Right kidney (tissue), 1 donor: ENCODE results near the gene KLK8.
"Not testable (repeated sequence)": the region's sequence is repeated elsewhere in the genome, so short reads cannot be mapped to it uniquely, and the experiment has no call there.

ENCODE experiments used
- DNase-seq: peaks from one replicate; pipeline ENCODE4 v3.0.0-alpha.2; 2016

The KLK8 gene

DNA sequence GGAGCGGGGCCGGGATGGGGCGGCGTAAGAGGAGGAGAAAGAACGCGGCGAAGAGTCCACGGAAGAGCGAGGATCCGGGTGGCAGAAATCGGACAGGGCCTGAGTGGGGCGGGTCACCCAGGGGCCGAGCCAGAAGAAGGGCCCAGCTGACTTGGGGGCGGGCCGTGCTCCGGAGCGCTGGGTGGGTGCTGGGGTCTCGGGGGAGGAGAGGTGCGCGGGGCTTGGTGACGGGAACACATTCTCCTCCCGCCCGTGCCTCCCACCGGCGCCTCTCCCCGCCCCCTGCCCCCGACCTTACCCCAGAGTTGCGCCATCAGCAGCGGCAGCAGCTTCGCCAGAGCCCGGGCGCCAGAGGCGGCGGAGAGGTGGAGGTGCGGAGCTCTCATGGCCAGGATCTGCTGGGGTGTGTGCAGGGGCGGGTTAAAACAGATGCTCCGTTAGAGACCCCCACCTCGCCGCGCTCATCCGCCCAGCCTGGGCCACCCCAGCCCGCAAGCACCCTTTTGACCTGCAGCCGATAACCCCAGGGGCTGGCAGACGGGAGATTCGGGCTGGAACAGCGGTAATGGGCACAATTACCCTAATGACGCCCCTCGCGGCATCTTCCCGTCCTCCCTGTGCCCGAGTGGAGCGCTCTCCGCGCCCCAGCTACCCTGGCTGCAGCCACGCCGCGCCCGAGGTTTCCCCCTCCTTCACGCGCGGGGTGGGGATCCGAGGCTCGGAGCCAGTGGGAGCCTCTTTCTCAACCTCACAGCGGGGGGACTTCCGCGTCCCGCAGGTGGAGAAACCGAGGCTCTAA is 17.5 kb upstream of the KLK8 start:
- DNase-seq = peak; percentile 53

DNA sequence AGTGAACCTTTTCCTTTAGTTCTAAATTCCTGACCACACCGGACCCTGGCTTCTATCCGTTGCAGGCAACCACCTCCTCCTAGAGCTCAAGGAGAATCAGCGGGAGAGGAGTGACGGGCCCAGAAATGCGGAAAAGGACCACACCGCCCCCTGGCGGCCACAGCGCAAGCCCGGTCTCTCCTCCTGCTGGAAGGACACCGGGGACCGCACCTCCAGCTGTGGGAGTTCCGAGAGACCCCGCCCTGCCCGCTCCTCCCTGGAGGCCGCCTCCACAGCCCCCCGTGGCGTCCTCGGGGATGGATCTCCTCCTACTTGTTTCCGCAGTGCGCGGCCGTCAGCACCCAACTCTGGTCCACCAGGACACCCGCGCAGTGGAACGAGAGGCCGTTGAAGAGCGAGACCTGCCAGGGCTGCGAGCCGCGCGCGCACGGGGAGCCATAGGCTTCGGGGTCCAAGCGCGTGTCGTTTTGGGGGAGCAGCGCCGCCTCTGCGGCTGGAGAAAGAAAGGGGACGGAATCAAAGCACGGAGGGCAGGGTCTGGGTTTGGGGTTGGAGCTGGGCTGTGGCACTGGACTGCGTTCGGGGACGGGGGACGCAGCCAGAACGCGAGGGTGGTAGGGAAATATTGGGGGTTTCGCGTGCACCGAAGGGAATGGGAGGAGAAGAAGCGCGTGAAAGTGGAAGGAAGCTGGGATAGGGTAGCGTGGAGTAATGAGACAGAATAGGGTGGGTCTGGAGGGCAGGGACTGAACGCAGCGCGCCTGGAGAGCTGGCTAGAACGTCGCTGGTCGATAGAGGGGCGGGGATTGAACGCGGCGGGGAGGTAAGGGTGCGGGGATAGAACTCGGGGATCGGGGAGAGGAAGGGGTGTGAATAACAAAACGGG is 15.6 kb upstream of the KLK8 start:
- DNase-seq = peak; percentile 81

DNA sequence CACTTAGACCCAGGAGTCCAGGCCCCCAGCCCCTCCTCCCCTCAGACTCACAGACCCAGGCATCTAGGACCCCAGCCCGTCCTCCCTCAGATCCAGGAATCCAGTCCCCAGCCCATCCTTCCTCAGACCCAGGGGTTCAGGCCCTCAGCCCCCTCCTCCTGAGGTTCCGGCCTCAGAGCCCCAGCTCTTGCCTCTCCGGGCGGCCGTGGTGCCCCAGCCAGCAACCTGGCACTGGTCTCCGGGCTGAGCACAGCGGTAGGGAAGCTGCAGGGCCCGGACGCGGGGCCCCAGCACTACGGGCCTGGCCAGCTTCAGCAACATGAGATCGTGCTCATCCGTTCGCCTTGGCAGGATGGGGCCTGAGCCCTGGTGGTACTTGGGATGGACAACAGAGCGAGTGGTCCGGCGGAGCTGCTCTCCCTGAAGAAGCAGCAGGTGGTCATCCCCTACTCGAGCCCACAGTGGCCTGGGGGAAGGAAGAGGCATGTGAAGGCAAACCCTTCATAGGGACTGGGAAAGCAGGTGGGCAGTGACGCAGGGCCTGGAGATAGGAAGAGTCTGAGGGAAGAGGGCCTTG is 14.4 kb upstream of the KLK8 start:
- DNase-seq = no peak

DNA sequence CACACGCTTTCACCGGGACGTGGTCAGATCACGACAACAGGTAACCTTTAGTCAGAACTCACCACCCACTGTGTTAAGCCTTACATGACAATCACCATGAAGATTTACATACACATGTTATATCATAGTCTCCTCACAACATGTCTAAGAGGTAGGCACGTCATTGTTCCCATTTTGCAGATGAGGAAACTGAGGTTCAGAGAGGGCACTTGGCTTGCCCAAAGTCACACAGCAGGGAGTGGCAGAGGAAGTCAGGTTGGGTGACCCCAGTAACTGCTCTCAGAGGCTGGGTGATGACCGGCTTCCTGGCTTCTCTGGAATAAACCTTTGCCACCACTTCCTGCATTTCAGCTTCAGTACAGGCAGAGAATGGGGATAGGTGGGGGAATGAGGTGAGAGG is 12.8 kb upstream of the KLK8 start:
- no peak for DNase-seq

DNA sequence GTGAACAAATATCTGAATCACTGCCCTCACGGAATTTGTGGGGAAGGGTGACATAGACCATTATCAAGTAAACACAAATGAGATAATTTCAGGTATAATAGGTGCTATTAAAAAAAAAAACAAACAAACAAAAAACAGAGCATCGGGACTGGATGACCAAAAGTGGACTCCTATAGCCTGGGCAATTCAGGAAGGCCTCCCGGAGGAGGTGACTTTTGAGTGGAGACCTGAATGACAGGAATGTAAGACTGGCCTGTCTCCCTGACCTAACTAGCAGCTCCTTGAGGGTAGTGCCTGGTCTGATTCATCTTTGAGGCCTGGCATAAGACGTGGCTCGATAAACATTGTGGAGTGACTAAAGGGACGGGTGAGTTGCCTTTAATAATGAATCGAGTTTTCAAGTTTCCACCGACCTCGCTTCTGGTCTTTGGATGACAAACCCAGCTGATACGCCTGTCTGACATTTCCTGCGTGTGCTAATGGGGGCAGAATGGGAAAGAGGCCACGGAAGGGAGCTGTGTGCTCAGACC is 11.3 kb upstream of the KLK8 start:
- DNase-seq = no peak

DNA sequence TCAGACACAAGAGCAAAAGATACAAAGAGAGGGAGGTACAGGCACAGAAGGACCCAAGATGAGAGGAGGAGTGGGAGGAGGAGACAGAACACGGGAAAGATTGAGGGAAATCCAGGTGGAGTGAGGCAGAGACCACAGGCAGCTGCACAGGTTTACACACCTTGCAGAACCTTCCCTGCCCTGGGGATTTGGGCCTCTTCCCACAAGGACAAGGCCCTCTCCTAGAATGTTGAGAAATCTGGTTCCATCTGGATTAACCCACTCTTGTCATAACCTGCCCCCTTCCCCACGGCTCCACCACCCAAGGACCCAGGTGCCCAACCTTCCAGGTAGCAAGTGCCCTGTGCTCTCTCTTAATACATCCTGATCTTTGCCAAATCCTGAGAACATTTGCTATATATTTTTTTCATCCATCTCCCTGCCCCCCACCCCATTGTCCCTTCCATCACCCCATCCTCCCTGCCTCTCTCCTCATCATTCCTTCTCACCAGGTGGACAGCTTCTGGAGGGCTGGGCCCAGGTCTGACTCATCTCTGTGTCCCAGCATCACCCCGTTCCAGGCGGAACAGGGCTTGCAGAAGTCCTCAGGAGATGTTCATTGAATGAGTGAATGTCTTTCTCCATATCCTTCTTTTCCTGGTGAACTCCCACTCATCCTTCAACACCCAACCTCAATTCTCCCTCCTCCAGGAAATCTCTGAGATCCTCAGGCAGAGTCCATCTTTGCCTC is 8.8 kb upstream of the KLK8 start:
- DNase-seq = no peak

DNA sequence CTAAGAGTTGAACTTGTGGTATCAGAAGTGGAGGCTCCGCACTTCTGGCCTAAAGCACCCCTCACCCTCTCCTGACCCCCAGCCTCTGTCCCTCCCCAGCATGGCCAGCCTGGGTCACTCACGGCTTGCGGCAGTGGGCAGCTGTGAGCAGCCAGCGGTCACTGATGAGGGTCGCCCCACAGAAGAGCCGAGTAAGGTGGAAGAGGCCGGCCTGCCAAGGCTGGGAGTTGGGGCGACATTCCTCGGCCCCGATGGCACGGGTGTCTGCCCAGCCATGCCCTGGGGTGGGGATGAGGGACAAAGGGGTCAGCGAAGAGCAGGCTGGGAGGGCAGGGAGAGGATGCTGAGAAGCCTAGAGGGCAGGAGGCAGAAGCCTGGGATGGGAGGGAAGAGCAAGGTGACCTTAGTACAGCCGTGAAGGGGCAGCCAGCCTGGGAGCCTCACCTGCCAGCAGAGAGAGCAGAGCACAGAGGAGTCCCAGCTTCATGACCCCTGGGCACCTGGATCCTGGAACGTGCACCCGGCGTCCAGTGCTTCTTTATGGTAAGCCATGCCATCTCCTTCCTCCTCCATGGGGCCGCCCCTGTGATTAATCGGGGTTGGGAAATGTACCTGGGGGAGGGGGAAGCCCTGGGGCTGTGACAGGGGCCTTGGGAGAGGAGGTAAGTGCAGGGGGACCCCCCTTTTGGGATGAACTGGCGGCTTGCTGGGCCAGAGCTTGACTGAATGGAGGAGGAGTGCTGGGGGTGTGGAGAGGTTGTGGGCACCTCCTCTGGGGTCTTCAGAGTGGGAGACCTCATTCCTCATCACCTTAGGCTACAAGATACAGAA is 7.9 kb upstream of the KLK8 start:
- no peak for DNase-seq

DNA sequence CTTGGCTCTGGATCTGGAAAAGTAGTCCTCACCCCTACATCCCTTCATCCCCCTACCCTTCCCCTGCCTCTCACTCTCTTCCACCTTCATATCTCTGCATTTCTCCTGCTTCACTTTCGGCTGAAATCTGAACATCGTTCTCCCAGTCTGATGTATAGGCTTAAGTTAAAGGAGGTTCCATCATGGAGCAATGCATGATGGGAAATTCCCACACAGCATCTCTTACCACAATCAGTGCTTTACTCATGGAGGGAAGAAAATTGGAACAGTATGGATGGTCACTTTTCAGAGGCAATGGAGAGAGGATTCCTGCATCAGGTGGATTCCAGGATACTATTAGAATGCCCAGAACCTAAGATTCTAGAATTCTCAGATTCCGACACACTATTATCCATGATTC is 6.1 kb upstream of the KLK8 start:
- DNase-seq = no peak

DNA sequence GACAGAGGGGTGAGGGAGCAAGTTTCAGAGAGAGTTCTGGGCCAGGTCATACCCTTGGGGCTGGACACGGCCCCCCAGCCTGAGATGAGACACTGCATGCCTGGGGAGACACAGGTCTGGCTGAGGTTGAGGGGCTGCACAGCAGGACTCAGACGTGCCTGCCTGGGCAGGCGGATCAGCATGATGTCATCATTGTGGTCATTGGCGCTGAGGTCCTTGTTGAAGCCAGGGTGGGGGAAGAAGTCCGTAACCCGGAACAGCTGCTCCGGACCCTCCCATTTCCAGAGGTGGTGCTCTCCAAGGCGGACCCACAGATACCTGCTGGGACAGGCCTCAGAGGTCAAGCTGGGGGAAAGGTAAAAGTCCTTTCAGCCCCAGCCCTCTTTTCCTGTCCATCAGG is 5.0 kb upstream of the KLK8 start:
- no peak for DNase-seq

DNA sequence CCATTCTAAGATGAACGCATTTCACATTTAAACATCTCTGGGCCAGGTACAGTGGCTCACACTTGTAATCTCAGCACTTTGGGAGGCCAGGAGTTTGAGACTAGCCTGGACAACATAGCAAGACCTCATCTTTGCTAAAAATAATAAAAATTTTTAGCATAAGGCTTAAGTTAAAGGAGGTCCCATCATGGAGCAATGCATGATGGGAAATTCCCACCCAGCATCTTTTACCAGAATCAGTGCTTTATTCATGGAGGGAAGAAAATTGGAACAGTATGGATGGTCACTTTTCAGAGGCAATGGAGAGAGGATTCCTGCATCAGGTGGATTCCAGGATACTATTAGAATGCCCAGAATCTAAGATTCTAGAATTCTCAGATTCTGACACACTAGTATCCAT is 3.8 kb upstream of the KLK8 start:
- DNase-seq = no peak

DNA sequence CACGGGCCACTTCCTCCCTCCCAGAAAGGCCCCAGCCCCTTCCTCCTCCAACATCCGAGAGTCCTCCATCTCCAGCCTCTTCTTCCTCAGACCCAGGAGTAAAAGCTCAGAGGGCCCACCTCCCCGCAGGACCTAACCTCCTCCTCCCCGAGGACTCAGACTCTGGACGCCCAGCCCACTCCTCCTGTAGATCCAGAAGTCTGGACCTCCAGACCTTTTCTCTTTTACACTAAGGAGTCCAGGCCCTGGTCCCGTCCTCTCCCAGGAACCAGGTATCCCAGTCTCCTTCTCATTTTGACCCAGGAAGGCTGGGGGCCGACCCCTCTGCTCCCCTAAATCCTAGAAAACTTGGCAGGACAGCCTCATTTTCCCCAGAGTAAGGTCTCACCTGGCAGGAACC is 1.9 kb upstream of the KLK8 start:
- DNase-seq = no peak

DNA sequence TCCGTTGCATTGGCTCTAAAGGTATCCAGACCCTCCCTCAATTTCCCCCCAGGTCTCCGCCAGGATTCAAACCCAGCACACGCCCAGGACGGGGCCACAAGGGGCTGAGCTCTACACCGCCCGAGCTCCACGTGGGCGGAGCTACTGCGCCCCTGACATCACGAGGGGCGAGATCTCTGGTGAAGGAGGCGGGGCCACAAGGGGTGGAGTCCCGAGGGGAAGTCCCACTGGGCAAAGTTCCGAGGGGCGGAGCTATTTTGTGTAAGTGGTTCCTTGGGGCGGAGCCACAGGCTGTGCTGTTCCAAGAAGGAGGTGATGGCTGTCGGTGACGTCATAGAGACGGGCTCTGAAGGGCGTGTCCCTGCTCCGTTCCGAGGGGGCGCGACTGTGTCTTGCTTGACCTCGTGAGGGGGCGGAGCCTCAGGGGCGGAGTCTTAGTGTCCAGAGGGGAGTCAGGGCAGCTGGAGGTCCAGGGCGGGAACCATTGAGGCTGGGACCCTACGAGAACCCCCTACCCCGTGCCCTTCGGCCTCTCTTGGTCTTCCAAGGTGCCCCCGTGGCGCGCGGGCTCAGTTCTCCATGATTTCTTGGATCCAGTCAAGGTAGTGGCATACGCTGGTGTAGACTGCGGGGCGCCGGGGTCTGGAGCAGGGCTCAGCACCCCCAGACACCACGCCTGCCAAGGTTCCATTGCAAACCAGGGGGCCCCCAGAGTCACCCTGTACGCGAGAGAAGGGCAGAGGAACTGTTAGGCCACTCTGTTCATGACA is 1.3 kb upstream of the KLK8 start:
- DNase-seq = no peak

DNA sequence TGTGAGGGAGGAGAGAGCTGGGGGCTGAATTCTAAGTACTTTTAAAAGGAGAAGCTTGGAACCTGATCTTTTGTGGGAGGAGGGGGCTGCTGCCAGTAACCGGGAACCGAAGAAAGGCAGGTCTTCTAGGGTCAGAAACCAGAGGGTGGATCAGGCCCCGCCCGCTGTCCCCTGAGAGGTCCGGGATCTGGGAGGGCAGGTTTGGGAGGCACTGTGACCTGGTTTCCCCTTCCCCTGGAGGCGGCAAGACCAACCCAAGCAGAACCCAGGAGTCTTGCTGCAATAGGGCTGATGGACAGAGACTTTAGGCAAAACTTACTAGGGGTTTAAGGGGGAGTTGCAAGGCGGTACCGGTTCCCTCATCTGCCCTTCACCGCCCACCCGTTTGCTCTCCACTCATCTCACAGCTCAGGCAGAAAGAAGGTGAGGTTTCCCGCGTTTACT is 707 bp upstream of the KLK8 start:
- DNase-seq = peak; percentile 50

DNA sequence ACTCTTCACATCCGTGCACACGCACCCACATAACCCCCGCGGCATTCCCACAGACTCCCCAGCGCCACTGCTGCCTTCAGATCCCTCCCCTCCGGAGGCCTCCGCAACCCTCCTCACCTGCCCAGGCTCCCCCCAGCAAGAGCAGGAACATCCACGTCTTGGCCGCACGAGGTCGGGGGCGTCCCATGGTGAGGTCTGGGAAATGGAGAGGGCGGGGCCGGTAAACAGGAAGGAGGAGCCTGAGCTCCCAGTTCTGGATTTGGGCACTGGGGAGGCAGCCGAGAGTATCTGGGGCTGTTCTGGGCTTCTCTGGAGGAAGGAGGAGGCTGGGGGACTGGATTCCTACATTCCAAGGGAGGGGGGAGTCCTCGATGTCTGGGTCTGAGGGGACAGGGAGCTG is 423 bp downstream of the KLK8 start:
- DNase-seq = no peak

DNA sequence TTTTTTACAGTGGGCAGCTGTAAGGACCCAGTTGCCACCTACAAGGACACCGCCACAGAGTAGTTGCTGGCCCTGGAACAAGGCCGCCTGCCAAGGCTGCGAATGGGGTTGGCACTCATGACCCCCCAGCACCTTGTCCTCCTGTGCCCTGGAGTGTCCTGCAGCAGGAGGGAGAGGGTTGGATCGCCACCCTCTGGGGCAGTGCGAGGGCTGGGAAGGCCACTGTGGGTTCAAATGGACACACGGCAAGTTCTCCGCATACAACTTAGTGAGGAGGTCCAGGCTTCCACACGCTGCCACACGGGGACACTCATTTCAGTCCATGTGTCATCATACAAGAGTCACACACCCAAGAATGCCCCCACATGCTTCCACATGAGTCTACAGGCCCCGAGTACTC is 978 bp downstream of the KLK8 start:
- DNase-seq = no peak

DNA sequence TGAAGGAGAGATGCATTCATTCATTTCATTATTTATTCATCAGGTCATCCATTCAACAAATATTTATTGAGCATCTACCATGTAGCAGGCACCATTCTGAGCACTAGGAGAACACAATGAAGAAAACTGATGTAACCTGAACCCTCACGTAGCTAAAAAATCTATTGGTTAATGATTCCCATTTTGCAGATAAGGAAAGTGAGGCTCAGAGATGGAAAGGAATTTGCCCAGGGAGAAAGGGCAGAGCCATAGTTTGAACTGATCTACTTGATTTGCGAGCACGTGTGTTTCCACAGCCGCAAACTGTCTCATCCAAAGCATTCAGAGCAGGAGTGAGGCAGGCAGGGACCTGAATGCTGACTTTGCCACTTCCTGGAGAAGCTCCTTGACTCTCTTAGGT is 2.7 kb downstream of the KLK8 start:
- no peak for DNase-seq

DNA sequence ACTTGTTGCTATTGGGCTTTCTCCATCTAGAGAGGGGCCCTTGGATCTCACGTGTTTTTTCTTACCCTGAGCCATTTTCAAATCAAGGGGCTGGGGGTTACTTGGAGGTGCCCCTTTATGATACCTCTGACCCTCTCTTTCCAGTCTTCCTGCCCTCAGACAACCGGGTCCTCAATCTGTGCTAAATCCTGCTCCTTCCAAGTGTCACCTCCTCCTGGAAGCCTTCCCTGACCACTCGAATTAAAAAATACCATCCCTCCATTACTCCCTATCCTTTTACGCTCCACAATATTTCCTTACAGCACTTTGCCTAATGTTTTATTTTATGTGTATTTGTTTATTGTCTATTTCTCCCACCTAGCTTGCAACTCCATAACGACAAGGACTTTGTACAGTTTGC is 3.3 kb downstream of the KLK8 start:
- no peak for DNase-seq

DNA sequence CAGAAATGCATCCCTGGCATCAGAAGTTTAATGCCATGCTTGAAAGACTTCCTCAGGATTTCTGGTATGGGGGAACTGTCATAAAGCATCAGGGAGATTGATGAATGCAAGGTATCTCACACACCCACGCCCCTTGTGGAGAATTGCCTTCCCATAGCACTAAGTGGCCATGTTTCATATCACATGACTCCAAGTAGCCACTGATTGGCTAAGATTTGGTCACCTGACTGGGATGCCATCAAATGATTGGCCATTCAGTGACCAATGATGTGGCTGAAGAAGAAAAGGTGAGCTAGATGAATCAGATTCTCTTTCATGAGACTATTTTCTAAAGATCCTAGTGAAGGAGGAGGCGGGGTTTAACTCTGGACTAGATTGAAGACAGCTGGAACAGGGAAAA is 7.3 kb downstream of the KLK8 start:
- no peak for DNase-seq

DNA sequence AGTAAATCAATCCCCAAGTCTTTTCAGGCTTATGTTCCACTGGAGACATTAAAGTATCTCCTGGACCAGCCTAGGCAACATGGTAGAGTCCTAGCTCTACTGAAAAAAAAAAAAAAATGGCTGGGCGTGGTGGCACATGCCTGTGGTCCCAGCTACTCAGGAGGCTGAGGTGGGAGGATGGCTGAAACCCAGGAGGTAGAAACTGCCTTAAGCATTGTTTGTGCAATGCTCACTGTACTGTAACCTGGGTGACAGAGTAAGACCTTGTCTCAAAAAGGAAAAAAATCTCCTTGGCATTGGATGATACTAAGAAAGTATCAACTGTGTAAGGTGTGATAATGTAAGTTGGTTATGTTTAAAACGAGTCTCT is 8.8 kb downstream of the KLK8 start:
- DNase-seq = no peak

DNA sequence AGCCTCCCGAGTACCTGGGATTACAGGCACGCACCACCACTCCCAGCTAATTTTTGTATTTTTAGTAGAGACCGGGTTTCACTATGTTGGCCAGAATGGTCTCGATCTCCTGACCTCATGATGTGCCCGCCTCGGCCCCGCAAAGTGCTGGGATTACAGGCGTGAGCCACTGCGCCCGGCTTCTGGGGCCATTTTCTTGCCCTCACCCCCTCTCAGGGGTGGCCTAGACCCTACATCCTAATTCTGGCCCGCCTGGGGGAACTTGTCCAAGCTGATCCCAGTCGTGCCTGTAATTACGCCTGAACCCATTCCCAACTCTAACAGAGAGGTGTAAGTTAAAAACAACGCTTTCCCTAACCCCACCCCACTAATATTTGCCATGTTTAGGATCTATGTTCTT is 17.0 kb downstream of the KLK8 start:
- not testable (repeated sequence) for DNase-seq
